ENCODE results near the gene SLMAP. TPM values are rescaled to one million over a fixed set of nuclear protein-coding genes. Genes with fewer than 3 reads are reported as not detected.

Gene SLMAP
- total and polyA plus RNA-seq, 2 of the 4 experiments (the other 2 are of a cell fraction): 15.5 to 26.5 TPM

DNA sequence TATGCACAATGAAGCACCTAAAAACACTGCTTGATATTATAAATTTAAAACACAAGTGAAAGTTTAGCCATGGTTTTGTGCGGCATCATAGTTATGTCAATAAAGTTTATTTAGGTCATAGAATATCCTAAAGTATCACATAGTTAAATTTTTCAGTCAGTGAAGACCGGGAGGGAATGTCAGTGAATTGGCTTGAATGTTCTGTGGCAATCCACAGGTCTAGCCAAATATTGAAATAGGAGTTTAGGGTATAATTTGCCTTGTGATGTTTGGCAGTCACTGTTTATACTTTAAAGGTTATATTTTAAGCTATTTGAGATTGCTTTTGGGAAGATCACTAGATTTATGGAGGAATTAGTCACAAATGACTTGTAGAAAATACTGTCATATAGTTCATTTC lies 172.4 kb downstream of the SLMAP start:
- H2AFZ ChIP-seq (replicated peaks; ENCODE audit: low read length, poor library complexity): no peak overlapping the region
- ATAC-seq (ENCODE audit: low read depth) (no peak), DNase-seq (no peak)
- dilution Hi-C loops (cut with HindIII; ENCODE audit: low sequenced_read_pairs, unreplicated experiment): no loop called here
- no peak for TF ChIP-seq SMC3 (IDR thresholded peaks at IDR 0.05; ENCODE audit: low read depth, low read length)
- TF ChIP-seq BHLHE40 (IDR thresholded peaks at IDR 0.05; ENCODE audit: low read depth, low read length): no peak
- peaks cover 5% of the 10 kb centered on the region; the same call in 1 of the 2 replicates for H3K4me1 ChIP-seq (ENCODE audit: control insufficient read depth, insufficient read depth, low read length)
- H3K56ac ChIP-seq (ENCODE audit: extremely low read depth, insufficient read depth, low read length): no peak overlapping the region
- H3K4ac ChIP-seq (ENCODE audit: low read depth, low read length): no peak overlapping the region
- no peak overlapping the region for H4K91ac ChIP-seq (ENCODE audit: insufficient read depth, low read depth, low read length)
- no peaks in the 10 kb centered on the region for H3K27me3 ChIP-seq (ENCODE audit: control insufficient read depth, insufficient read depth, low read length)
- intact Hi-C loops (cut with micrococcal nuclease): no loop called here
- H3K23ac ChIP-seq (ENCODE audit: low read depth, low read length): no peak overlapping the region
- H3K79me1 ChIP-seq (ENCODE audit: low read depth in 1 of 2, low read length in 2 of 2): peaks cover 0 to 3% of the 10 kb centered on the region in 2 experiments; a peak in 2 of 4 replicates
- H3K14ac ChIP-seq (replicated peaks; ENCODE audit: low read depth, low read length): no peak overlapping the region
- H3K9me1 ChIP-seq (ENCODE audit: insufficient read depth, low read length): peaks cover 3% of the 10 kb centered on the region; the same call in 1 of the 2 replicates
- WGBS, 2 experiments (ENCODE audit: extremely low coverage in 2 of 2, insufficient read length in 1 of 2): no CpG with 5 or more reads among the region's 2 CpGs
- H3K4me3 ChIP-seq (ENCODE audit: insufficient read depth, low read depth, low read length): no peak overlapping the region
- no peaks in the 10 kb centered on the region for H4K20me1 ChIP-seq (ENCODE audit: insufficient read depth, low read length)
- in situ Hi-C loops (cut with MboI; ENCODE audit: low sequenced_read_pairs): no loop called here
- no peak overlapping the region for H3K27ac ChIP-seq (ENCODE audit: insufficient read depth, low read length)
- H3K4me2 ChIP-seq (ENCODE audit: low read depth, low read length): no peak overlapping the region
- ChIA-PET POLR2A (ENCODE audit: unreplicated experiment) (no interaction called here), CTCF (no interaction called here)
- no peak overlapping the region for H2BK15ac ChIP-seq (ENCODE audit: low read depth, low read length)
- H2BK120ac ChIP-seq (ENCODE audit: low read depth, low read length): no peak overlapping the region
- H2AK9ac ChIP-seq (replicated peaks; ENCODE audit: low read depth, low read length, poor library complexity): no peak overlapping the region
- peaks cover 4% of the 10 kb centered on the region; the same call in 1 of the 2 replicates for H3K36me3 ChIP-seq (ENCODE audit: control insufficient read depth, insufficient read depth, low read length)
- H2BK5ac ChIP-seq (ENCODE audit: low read depth, low read length, poor library complexity, severe bottlenecking): peak overlapping the region; percentile 33
- H4K8ac ChIP-seq (ENCODE audit: low read depth in 2 of 2, low read length in 2 of 2): no peak overlapping the region
- TSS peak; percentile 78 for BruUV-seq (replicated peaks)
- H3K9me3 ChIP-seq (ENCODE audit: control insufficient read depth, insufficient read depth, low read length): no peaks in the 10 kb centered on the region
- H3K9ac ChIP-seq (ENCODE audit: low read depth, low read length): no peak overlapping the region
- no peak overlapping the region for H3K18ac ChIP-seq (ENCODE audit: low read depth, low read length)
- H2BK20ac ChIP-seq (ENCODE audit: low read depth, low read length): no peak overlapping the region
- no peak overlapping the region for H4K5ac ChIP-seq (ENCODE audit: low read depth, low read length)
- no peak overlapping the region for H2AK5ac ChIP-seq (ENCODE audit: low read depth, low read length)
